NB4 (cell line): Measurements from ENCODE around the gene PRMT7.

Experiments used
- DNase-seq: peaks from one replicate; pipeline ENCODE4 v3.0.0; 2010; ENCODE audit warnings: low read depth
- H3K4me3 ChIP-seq: one replicate; pipeline ENCODE4 v1.5.1; 2011; ENCODE audit warnings: mild to moderate bottlenecking, low read depth, low read length, moderate library complexity
- MYC ChIP-seq: IDR thresholded peaks from 2 replicates; pipeline ENCODE4 v1.6.1; 2011; ENCODE audit warnings: low read depth, low read length
- POLR2A ChIP-seq: IDR thresholded peaks from 2 replicates; pipeline ENCODE4 v1.6.1; 2011; ENCODE audit warnings: mild to moderate bottlenecking; ENCODE audit not compliant: insufficient read length; ENCODE audit errors: extremely low read depth
- TF ChIP-seq, protein P1 (sequence below): IDR thresholded peaks from one replicate; pipeline ENCODE4 v1.5.1; 2012; ENCODE audit warnings: low read depth, low read length
- TF ChIP-seq, protein P2 (sequence below): IDR thresholded peaks from 2 replicates; pipeline ENCODE4 v1.6.1; 2011; ENCODE audit warnings: low read depth, low read length

PRMT7 gene

DNA sequence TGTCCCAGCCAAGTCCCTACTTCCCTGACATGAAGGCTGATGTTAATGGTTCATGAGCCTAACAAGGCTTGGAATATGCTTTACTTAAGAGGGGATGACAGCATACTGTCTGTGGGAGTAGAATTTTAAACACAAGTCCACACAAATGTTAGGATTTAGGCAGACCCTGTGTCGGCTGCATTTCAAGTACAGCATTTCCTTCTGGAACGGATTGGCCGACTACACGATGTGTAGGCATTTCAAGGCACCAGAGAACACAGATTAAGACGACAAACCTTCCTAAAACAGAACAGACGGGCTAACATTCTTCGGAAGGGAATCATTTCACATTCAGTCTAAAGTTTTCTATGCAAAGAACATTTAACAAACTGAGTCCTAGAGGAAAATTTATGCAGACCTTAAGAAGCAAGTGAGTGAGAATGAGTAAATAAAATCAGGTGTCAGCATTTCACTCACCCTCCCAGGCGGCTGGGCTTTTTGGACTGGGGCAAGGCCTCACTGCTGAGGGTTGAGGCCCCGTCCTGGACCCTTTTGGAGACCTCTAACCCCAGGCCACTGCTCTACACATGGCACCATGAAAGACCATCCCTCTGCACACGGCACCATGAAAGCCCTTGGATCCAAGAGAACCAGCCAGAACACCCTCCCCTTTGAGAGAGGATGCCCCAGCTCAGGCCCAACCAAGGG, 70.0 kb downstream of the PRMT7 start:
- TF ChIP-seq MYC (no peak), POLR2A (no peak)
- TF ChIP-seq, protein P1, sequence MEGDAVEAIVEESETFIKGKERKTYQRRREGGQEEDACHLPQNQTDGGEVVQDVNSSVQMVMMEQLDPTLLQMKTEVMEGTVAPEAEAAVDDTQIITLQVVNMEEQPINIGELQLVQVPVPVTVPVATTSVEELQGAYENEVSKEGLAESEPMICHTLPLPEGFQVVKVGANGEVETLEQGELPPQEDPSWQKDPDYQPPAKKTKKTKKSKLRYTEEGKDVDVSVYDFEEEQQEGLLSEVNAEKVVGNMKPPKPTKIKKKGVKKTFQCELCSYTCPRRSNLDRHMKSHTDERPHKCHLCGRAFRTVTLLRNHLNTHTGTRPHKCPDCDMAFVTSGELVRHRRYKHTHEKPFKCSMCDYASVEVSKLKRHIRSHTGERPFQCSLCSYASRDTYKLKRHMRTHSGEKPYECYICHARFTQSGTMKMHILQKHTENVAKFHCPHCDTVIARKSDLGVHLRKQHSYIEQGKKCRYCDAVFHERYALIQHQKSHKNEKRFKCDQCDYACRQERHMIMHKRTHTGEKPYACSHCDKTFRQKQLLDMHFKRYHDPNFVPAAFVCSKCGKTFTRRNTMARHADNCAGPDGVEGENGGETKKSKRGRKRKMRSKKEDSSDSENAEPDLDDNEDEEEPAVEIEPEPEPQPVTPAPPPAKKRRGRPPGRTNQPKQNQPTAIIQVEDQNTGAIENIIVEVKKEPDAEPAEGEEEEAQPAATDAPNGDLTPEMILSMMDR = no peak
- TF ChIP-seq, protein P2, sequence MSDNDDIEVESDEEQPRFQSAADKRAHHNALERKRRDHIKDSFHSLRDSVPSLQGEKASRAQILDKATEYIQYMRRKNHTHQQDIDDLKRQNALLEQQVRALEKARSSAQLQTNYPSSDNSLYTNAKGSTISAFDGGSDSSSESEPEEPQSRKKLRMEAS = no peak

DNA sequence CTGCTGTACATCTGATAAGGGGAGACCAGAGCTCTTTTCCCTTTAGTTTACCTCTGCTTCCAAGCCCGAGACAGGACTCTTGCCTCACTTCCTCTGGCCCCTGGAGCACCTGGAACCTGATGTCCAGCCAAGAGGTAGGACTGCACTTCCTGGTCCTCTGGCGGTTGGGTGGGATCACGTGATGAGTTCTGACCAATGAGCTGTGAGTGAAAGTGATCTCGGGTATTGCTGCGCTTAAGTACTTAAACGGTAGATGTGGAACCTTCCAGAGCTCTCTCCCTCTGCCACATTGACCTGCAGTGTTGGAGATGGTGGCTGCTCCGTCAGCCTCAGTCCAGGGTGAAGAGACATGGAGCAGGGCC, 70.5 kb downstream of the PRMT7 start:
- TF ChIP-seq, protein P2 = no peak
- TF ChIP-seq MYC = no peak
- TF ChIP-seq, protein P1 = no peak
- no peak for TF ChIP-seq POLR2A
- no peak overlapping the region for H3K4me3 ChIP-seq
- no peak for DNase-seq

More for the DNA sequence above, 70.0 kb downstream of the PRMT7 start:
- no peak overlapping the region for H3K4me3 ChIP-seq
- DNase-seq = no peak

DNA sequence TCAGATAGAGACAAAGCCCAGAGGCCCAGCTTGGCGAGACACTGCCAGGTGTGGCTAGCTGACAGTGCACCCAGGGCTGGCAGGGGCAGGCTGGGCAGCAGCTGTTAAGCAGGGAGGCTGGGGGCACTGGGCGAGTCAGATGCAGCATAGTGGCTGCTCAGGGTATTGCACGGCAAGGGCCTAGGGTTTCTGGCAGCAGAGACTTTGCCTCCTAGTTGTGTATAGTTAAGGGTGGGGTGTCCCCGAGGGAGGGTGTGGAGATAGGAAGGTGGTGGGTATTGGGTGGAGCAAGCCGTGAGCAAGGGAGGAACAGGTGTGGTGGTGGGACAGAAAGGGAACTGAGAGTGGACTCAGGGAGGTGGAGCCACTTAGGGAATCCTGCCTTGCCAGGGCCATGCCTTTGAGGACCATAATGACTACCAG, 71.5 kb downstream of the PRMT7 start:
- no peak for TF ChIP-seq POLR2A
- TF ChIP-seq, protein P1 = peak; percentile 54
- no peak overlapping the region for H3K4me3 ChIP-seq
- DNase-seq = peak; percentile 57

DNA sequence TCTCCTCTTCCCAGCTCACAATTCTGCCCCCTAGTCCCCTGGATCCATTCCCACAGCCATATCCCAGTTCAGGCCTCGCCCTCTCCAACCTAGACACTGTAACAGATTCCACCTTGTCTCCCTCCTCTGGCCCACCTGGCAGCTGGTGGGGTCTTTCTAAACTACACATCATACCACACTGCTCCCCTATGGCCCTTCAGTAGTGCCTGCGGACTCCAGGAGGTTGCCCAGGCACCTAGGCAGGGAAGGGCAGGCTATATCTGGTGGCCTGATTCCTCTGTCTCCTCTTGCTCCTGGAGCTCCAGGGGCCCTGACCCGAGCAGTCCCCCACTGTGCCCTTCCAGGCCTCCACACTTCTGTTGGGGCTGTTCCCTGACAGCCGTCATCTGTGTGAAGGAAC, 73.0 kb downstream of the PRMT7 start:
- TF ChIP-seq POLR2A (no peak), MYC (no peak)
- TF ChIP-seq, protein P2 = no peak
- TF ChIP-seq, protein P1 = no peak
- no peak for DNase-seq
- no peak overlapping the region for H3K4me3 ChIP-seq

DNA sequence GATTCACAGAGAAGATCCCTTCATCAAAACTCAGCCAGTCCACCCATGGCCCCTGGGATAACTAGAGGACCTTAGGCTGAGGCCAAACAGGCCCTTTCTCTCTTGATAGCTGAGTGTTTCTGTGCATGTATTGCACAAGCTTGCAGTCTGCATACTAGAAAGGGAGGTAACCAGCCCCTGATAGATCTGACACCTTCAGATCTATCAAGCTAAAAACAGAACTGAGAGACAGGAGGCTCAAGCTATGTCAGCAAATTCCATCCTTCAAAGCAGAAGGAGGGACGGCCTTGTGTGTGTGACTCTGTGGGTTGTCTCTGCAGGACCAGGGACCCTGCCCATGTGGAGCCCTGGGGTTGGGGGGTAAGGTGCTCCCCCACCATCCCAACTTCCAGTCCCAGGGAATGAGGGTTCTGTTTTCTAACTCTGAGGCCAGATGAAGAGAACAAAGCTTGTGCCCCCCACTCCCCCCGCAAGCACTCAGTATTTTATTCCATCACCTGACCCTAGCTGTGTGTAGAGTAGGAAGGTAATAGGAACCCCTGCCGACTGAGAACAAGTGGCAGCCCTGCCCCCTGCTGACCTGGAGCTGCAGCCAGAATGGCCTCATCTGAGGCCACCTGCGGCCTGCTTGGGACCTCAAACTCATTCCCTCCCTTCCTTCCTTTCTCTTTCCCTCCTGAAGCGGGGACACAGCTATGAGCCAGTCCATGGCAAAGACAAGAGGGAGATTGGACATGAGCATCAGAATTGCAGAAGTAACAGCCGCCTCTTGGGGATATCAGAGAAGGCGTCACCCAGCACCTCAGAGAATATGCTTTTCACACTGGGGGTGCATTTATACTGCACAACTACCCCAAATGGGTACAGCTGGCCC, 73.7 kb downstream of the PRMT7 start:
- TF ChIP-seq, protein P1 = no peak
- peak; percentile 28 for TF ChIP-seq POLR2A
- H3K4me3 ChIP-seq = no peak overlapping the region
- DNase-seq = peak; percentile 78
